Body of pancreas (tissue), 4 donors: ENCODE results near the gene DDX19B. TPM values are rescaled to one million over a fixed set of nuclear protein-coding genes. Genes with fewer than 3 reads are reported as not detected.
A peak's percentile ranks its signal among the peaks of the same experiment; 100 is the strongest.

ENCODE experiments used
- ATAC-seq: fragments of 150-250 bp; one replicate; pipeline ENCODE4 v1.9.1; 2016
- DNase-seq, 4 donors: peaks; one replicate each; pipeline ENCODE4 v3.0.0-alpha.2; 2019
- H3K27ac ChIP-seq, 4 donors: fragments of 200-600 bp; sonication (generic); 1 replicate in 3 of 4; 2 replicates in 1 of 4; pipeline versions ENCODE4 v1.5.1 to v1.6.1; 2016 to 2019; ENCODE audit warnings: mild to moderate bottlenecking in 1 of 4, mixed read lengths in 1 of 4, moderate library complexity in 1 of 4
- H3K27me3 ChIP-seq, 2 donors: fragments of 200-600 bp; sonication (generic); one replicate each; pipeline ENCODE4 v1.6.0; 2016; ENCODE audit warnings: mild to moderate bottlenecking in 1 of 2
- H3K36me3 ChIP-seq, 2 donors: fragments of 200-600 bp; sonication (generic); replicated peaks in 1 of 2; 2 replicates each; pipeline ENCODE4 v1.5.1; 2016; ENCODE audit warnings: low read depth in 2 of 2; ENCODE audit not compliant: insufficient read depth in 1 of 2
- H3K4me1 ChIP-seq: fragments of 200-600 bp; sonication (generic); one replicate; pipeline ENCODE4 v1.6.0; 2016
- H3K4me3 ChIP-seq, 2 donors: fragments of 200-600 bp; sonication (generic); 1 replicate in 1 of 2; 2 replicates in 1 of 2; pipeline ENCODE4 v1.5.1; 2016 to 2019
- H3K9me3 ChIP-seq, 3 donors: fragments of 200-600 bp; sonication (generic); 1 replicate in 2 of 3; 2 replicates in 1 of 3; pipeline ENCODE4 v1.5.1; 2016
- CTCF ChIP-seq, 7 experiments: fragments of 450-650 bp in 4 of 7; fragments of 200-600 bp in 3 of 7; sonication (generic) in 3 of 7; IDR thresholded peaks; one replicate each; pipeline ENCODE4 v1.5.1; 2016 to 2019; ENCODE audit warnings: antibody characterized with exemption in 7 of 7
- POLR2A ChIP-seq, 3 donors: fragments of 450-650 bp; IDR thresholded peaks; one replicate each; pipeline ENCODE4 v1.6.1; 2016; ENCODE audit warnings: antibody characterized with exemption in 3 of 3, mild to moderate bottlenecking in 2 of 3
- WGBS, 2 donors: methylation state at CpG; one replicate each; pipeline ENCODE4 v1.1.5; 2017; 5-methylcytosine and 5-hydroxymethylcytosine counted together
- intact Hi-C: fragments of 100-400 bp; cut with DNase I; formaldehyde crosslinking; loops from one replicate; pipeline ENCODE4 v1.15.1; 2023
- total RNA-seq, 2 donors: library from RNA; depleted of rRNA; stranded (reverse); fragments of >200 nt; gene quantifications; one replicate each; pipeline ENCODE4 v1.1.0, GENCODE V29; 2016

The DDX19B gene
- total RNA-seq, 2 donors from 2014 or later = 31.4 to 37.9 TPM

- TF ChIP-seq POLR2A (IDR thresholded peaks at IDR 0.05) (no peak), CTCF (IDR thresholded peaks at IDR 0.05) (no peak)
- WGBS, 2 donors = 77 to 92% methylated on average over 19 to 21 of the region's 21 CpGs
- H3K4me1 ChIP-seq = peaks cover 19% of the 10 kb centered on the region
- ATAC-seq (no peak), DNase-seq (no peak)
- intact Hi-C loops = no loop called here
- H3K36me3 ChIP-seq = peaks cover 21 to 31% of the 10 kb centered on the region in 2 donors
- H3K9me3 ChIP-seq = no peaks in the 10 kb centered on the region
- no peaks in the 10 kb centered on the region for H3K27me3 ChIP-seq
- H3K4me3 ChIP-seq = no peak overlapping the region
- no peak overlapping the region for H3K27ac ChIP-seq
Measured at GRCh38 chr16:70252355-70252988, 46.5 kb upstream of the DDX19B start.

DNA sequence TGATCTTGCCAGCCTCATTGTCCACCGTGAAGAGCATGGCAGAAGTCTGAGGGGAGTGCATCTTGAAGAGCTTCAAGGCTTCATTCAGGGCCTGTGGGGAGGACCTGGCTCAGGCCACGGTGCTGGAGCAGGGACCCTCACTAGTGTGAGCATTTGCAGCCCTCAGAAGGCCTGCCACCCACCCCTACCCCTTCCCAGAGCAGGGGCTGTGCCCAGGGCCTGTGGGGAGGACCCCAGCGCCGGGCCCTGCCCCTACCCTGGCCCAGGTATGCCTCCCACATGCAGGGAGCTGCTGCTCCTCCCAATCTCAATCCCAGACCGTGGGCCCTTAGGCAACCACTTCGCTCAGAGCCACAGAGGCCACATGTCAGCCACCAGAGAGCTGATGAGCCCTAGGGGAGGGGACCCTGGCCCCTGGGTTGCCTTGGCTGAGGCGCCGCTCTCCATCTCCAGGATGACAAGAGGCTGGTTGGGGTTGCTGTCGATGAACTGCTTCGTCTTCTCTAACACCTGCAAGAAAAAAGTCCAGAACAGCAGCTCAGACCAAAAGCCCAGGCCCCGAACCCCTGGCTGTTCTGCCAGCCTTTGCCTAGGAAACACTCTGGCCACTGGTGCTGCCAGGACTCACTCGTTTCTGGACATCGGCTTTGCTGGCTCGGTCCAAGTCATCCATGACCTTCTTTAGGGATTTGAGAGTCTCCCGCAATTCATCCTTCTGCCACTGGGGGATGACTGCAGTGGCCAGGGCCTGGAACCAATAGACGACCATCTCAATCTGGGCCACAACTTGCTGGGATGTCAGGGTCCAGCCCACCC, 45.5 kb upstream of the DDX19B start:
- 70 to 87% methylated on average over 8 to 14 of the region's 16 CpGs for WGBS, 2 donors

DNA sequence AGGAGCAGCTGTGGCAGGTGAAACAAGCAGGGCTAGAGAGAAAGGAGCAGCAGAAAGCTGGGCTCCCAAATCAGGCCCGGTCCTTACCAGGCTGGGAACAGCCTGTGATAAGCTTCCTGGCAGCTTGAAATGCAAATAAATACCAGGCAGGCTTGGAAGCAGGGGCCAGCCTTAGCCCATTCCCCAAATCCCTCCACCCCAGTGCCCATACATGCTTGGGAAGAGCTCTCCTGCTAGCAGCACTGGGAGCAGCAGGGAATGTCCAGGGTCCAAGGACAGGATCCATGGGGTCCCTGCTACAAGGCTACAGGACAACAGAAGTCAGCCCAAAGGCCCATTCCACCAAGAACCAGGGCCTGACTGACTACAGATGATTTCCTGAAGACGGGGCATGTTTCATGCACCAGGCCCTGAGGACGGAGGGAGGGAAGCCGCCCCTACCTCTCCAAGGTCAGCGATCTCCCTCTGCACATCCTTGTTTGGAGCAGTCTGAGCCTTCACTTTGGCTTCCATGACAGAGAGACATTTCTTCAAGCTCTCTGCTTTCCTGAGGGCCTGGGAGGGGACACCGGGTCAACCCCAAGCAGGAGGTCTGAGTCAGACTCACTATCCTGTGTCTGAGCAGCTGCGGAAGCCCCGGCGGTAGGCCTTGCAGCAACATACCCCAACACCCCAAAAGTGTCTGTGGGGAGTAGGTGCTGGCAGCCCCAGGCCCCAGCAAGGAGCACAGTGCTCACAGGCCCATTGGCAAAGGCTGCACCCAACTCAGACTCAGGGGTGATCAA, 44.6 kb upstream of the DDX19B start:
- WGBS, 2 donors = 83 to 89% methylated on average over 6 to 9 of the region's 9 CpGs
- Histone ChIP-seq H3K27ac (no peak overlapping the region), H3K36me3 (peaks cover 28 to 47% of the 10 kb centered on the region in 2 donors), H3K9me3 (no peaks in the 10 kb centered on the region), H3K4me3 (no peak overlapping the region), H3K4me1 (peaks cover 16% of the 10 kb centered on the region), H3K27me3 (no peaks in the 10 kb centered on the region)
- no peak for ATAC-seq
- TF ChIP-seq POLR2A (IDR thresholded peaks at IDR 0.05) (no peak), CTCF (IDR thresholded peaks at IDR 0.05) (no peak)
- DNase-seq = no peak
- intact Hi-C loops = no loop called here

More for the DNA sequence above, 45.5 kb upstream of the DDX19B start:
- TF ChIP-seq CTCF (IDR thresholded peaks at IDR 0.05) (peak; percentile 16 to 41 (median 33)), POLR2A (IDR thresholded peaks at IDR 0.05) (no peak)
- H3K9me3 ChIP-seq = no peaks in the 10 kb centered on the region
- peaks cover 28 to 39% of the 10 kb centered on the region in 2 donors for H3K36me3 ChIP-seq
- peaks cover 19% of the 10 kb centered on the region for H3K4me1 ChIP-seq
- DNase-seq (peak; percentile 29 to 51 (median 30)), ATAC-seq (no peak)
- no peak overlapping the region for H3K4me3 ChIP-seq
- H3K27me3 ChIP-seq = no peaks in the 10 kb centered on the region
- no peak overlapping the region for H3K27ac ChIP-seq
- intact Hi-C loops = no loop called here

DNA sequence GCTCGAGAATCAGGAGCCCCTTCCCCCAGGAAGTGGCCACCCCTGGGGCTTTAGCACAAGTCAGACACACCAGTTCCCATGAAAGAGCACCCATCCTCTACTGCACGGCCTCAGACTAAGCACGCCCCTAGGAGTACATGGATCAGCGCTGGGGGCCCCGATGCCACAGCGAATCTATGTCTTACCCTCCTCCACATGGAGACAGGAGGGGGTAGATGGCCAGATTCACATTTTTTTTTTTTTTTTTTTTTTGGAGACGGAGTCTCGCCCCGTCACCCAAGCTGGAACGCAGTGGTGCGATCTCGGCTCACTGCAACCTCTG, 44.1 kb upstream of the DDX19B start:
- H3K9me3 ChIP-seq = no peaks in the 10 kb centered on the region
- H3K36me3 ChIP-seq = peaks cover 28 to 50% of the 10 kb centered on the region in 2 donors
- WGBS, 2 donors = 93 to 95% methylated on average over 11 to 12 of the region's 12 CpGs
- no peak overlapping the region for H3K27ac ChIP-seq
- peaks cover 11% of the 10 kb centered on the region for H3K4me1 ChIP-seq
- no peaks in the 10 kb centered on the region for H3K27me3 ChIP-seq
- no peak for TF ChIP-seq POLR2A (IDR thresholded peaks at IDR 0.05)
- no peak for TF ChIP-seq CTCF (IDR thresholded peaks at IDR 0.05)
- H3K4me3 ChIP-seq = no peak overlapping the region
- no peak for DNase-seq
- intact Hi-C loops = no loop called here
- ATAC-seq = no peak
